DMS53 treated with DMSO at 0.1 percent for 48 hours (cell line): ENCODE measurements around the gene FNDC10.
"Not testable (repeated sequence)": the region's sequence is repeated elsewhere in the genome, so short reads cannot be mapped to it uniquely, and the experiment has no call there.

ENCODE experiments used
- DNase-seq: peaks from one replicate; lab custom pipeline; 2025; ENCODE audit not compliant: unreplicated experiment; lab: John Stamatoyannopoulos, UW

Gene FNDC10

GRCh38 chr1:1599030-1599934, 653 bp downstream of the FNDC10 start:
- no peak for DNase-seq

- no peak for DNase-seq
These were observed 1.3 kb downstream of the FNDC10 start for GRCh38 chr1:1598720-1599029.

GRCh38 chr1:1598051-1598719, 1.8 kb downstream of the FNDC10 start:
- no peak for DNase-seq

GRCh38 chr1:1597275-1597930, 2.5 kb downstream of the FNDC10 start:
- peak; percentile 29 for DNase-seq

- DNase-seq = no peak
These were observed 3.3 kb downstream of the FNDC10 start for GRCh38 chr1:1596493-1597274.

GRCh38 chr1:1595341-1595740, 4.6 kb downstream of the FNDC10 start:
- DNase-seq = not testable (repeated sequence)

- peak; percentile 55 for DNase-seq
These were observed 5.2 kb downstream of the FNDC10 start for GRCh38 chr1:1594602-1595260.

GRCh38 chr1:1593834-1594601, 5.9 kb downstream of the FNDC10 start:
- DNase-seq = no peak

- DNase-seq = no peak
These were observed 8.5 kb downstream of the FNDC10 start for GRCh38 chr1:1591452-1591851.

GRCh38 chr1:1583347-1584010, 16.5 kb downstream of the FNDC10 start:
- DNase-seq = no peak

- no peak for DNase-seq
These were observed 17.2 kb downstream of the FNDC10 start for GRCh38 chr1:1582585-1583346.

- DNase-seq = no peak
These were observed 21.5 kb downstream of the FNDC10 start for GRCh38 chr1:1578371-1578940.

- no peak for DNase-seq
These were observed 22.4 kb downstream of the FNDC10 start for GRCh38 chr1:1577367-1578011.

- DNase-seq = peak; percentile 82
These were observed 25.0 kb downstream of the FNDC10 start, which contains the start of gene SSU72 for GRCh38 chr1:1574721-1575537. SSU72 (minus strand) TSS chr1:1574863; CDS start chr1:1574557, 306 bp downstream.

- DNase-seq = peak; percentile 43
These were observed 25.9 kb downstream of the FNDC10 start for GRCh38 chr1:1573843-1574720.

GRCh38 chr1:1569341-1569740, 30.6 kb downstream of the FNDC10 start:
- DNase-seq = no peak
